Astrocyte (in vitro differentiated cells and primary cell): ENCODE measurements around the gene TUBG1. TPM values are rescaled to one million over a fixed set of nuclear protein-coding genes. Genes with fewer than 3 reads are reported as not detected.

Experiments
- DNase-seq: peaks from one replicate; pipeline ENCODE4 v3.0.0-alpha.2; 2010; ENCODE audit warnings: low read depth
- FAIRE-seq: peaks from 2 replicates; lab custom pipeline; 2011; peaks lifted over from hg19 to GRCh38; lab: Jason Lieb, UNC
- H2AFZ ChIP-seq: 2 replicates; pipeline ENCODE4 v1.6.0; 2012; ENCODE audit warnings: low read depth, low read length, inconsistent platforms
- H3K27ac ChIP-seq: 2 replicates; pipeline ENCODE4 v1.5.1; 2011; ENCODE audit warnings: low read depth, low read length, inconsistent platforms
- H3K27me3 ChIP-seq: 2 replicates; pipeline ENCODE4 v1.6.0; 2011; ENCODE audit warnings: low read length, inconsistent platforms; ENCODE audit not compliant: insufficient read depth
- H3K36me3 ChIP-seq: 2 replicates; pipeline ENCODE4 v1.5.1; 2011; ENCODE audit warnings: low read length, inconsistent platforms; ENCODE audit not compliant: insufficient read depth
- H3K4me1 ChIP-seq: 2 replicates; pipeline ENCODE4 v1.5.1; 2011; ENCODE audit warnings: low read length, inconsistent platforms; ENCODE audit not compliant: insufficient read depth
- H3K4me2 ChIP-seq: 2 replicates; pipeline ENCODE4 v1.6.0; 2012; ENCODE audit warnings: low read length, inconsistent platforms
- H3K4me3 ChIP-seq: 2 replicates; pipeline ENCODE4 v1.5.1; 2011; ENCODE audit warnings: low read depth, mild to moderate bottlenecking, low read length, inconsistent platforms; ENCODE audit not compliant: insufficient read depth
- H3K79me2 ChIP-seq: 2 replicates; pipeline ENCODE4 v1.6.0; 2012; ENCODE audit warnings: mild to moderate bottlenecking, low read length, inconsistent platforms; ENCODE audit not compliant: insufficient read depth
- H3K9ac ChIP-seq: 2 replicates; pipeline ENCODE4 v1.6.0; 2012; ENCODE audit warnings: mild to moderate bottlenecking, low read length, inconsistent platforms
- H3K9me3 ChIP-seq: 2 replicates; pipeline ENCODE4 v1.5.1; 2012; ENCODE audit warnings: low read depth, mild to moderate bottlenecking, low read length, inconsistent platforms; ENCODE audit not compliant: insufficient read depth
- H4K20me1 ChIP-seq: 2 replicates; pipeline ENCODE4 v1.6.0; 2012; ENCODE audit warnings: low read length, inconsistent platforms; ENCODE audit not compliant: insufficient read depth
- H3K27ac Mint-ChIP-seq: one replicate; pipeline ENCODE4 v1.8.0; 2021; ENCODE audit warnings: mild to moderate bottlenecking, mixed read lengths; ENCODE audit not compliant: unreplicated experiment
- H3K27me3 Mint-ChIP-seq: one replicate; pipeline ENCODE4 v1.8.0; 2021; ENCODE audit warnings: low read depth, mixed read lengths; ENCODE audit not compliant: unreplicated experiment
- H3K36me3 Mint-ChIP-seq: one replicate; pipeline ENCODE4 v1.8.0; 2021; ENCODE audit warnings: low read depth, mixed read lengths; ENCODE audit not compliant: unreplicated experiment
- H3K4me1 Mint-ChIP-seq: one replicate; pipeline ENCODE4 v1.8.0; 2021; ENCODE audit warnings: low read depth, mixed read lengths; ENCODE audit not compliant: unreplicated experiment
- H3K4me3 Mint-ChIP-seq: one replicate; pipeline ENCODE4 v1.8.0; 2021; ENCODE audit warnings: mild to moderate bottlenecking, moderate library complexity, mixed read lengths; ENCODE audit not compliant: unreplicated experiment
- H3K9me3 Mint-ChIP-seq: one replicate; pipeline ENCODE4 v1.8.0; 2021; ENCODE audit warnings: mild to moderate bottlenecking, mixed read lengths; ENCODE audit not compliant: unreplicated experiment
- CTCF ChIP-seq: IDR thresholded peaks from 2 replicates; pipeline ENCODE4 v1.5.1; 2011; ENCODE audit warnings: low read depth, mild to moderate bottlenecking, inconsistent platforms, low read length, moderate library complexity; ENCODE audit not compliant: insufficient read depth
- EZH2 ChIP-seq: IDR thresholded peaks from 2 replicates; pipeline ENCODE4 v1.6.1; 2012; ENCODE audit warnings: mild to moderate bottlenecking, low read length, inconsistent platforms; ENCODE audit not compliant: insufficient read depth
- total RNA-seq: library from RNA; stranded (reverse); gene quantifications from 2 replicates; pipeline ENCODE4 v1.2.1, GENCODE V29; 2021

Gene TUBG1
- total RNA-seq, 1 donor from 2014 or later: 47.2 TPM

GRCh38 chr17:42571435-42572225 lies 37.9 kb upstream of the TUBG1 start:
- FAIRE-seq: no peak

DNA sequence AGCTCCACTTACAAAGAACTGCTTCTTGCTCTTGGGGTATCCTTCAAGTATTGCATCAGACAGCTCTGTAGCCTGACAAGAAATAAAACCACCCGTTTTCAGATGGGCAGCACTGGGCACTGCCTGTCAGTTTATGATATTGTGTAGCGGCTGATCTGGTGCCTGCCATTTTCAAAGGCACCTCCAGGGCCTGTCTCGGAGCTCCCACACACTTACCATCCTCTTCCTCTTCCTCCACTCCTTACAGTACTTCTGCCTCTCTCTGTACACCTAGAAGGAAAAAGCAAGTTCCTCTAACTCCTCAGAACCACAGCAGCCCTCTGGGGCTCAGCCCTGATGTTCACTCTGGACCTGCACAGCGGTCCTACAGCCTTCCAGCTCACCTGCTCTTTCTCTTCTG lies 36.4 kb upstream of the TUBG1 start:
- H3K79me2 ChIP-seq: peaks cover 75% of the 10 kb centered on the region
- no peaks in the 10 kb centered on the region for H3K27me3 ChIP-seq
- H3K4me3 ChIP-seq: no peak overlapping the region
- no peak overlapping the region for H3K27ac Mint-ChIP-seq
- H3K27me3 Mint-ChIP-seq: no peaks in the 10 kb centered on the region
- no peak overlapping the region for H3K4me3 Mint-ChIP-seq
- peaks cover 25% of the 10 kb centered on the region for H3K36me3 Mint-ChIP-seq
- H3K27ac ChIP-seq: no peak overlapping the region
- peaks cover 26% of the 10 kb centered on the region for H3K4me1 ChIP-seq
- no peak overlapping the region for H3K9ac ChIP-seq
- TF ChIP-seq CTCF: no peak
- no peak for TF ChIP-seq EZH2
- peaks cover 48% of the 10 kb centered on the region for H4K20me1 ChIP-seq
- H3K4me1 Mint-ChIP-seq: peaks cover 7% of the 10 kb centered on the region
- DNase-seq (no peak), FAIRE-seq (no peak)
- peaks cover 45% of the 10 kb centered on the region for H3K36me3 ChIP-seq
- no peaks in the 10 kb centered on the region for H3K9me3 Mint-ChIP-seq
- no peaks in the 10 kb centered on the region for H3K9me3 ChIP-seq
- no peak overlapping the region for H2AFZ ChIP-seq
- no peak overlapping the region for H3K4me2 ChIP-seq

More at GRCh38 chr17:42571435-42572225, 37.9 kb upstream of the TUBG1 start:
- Histone ChIP-seq H3K4me3 (no peak overlapping the region), H3K36me3 (peaks cover 45% of the 10 kb centered on the region), H3K9ac (no peak overlapping the region), H3K9me3 (no peaks in the 10 kb centered on the region), H2AFZ (no peak overlapping the region), H3K27me3 (no peaks in the 10 kb centered on the region), H3K27ac (no peak overlapping the region), H4K20me1 (peaks cover 48% of the 10 kb centered on the region), H3K79me2 (peaks cover 80% of the 10 kb centered on the region), H3K4me1 (peaks cover 26% of the 10 kb centered on the region), H3K4me2 (no peak overlapping the region)
- H3K27ac Mint-ChIP-seq: no peak overlapping the region
- H3K36me3 Mint-ChIP-seq: peaks cover 26% of the 10 kb centered on the region
- no peaks in the 10 kb centered on the region for H3K27me3 Mint-ChIP-seq
- H3K4me1 Mint-ChIP-seq: peaks cover 10% of the 10 kb centered on the region
- no peaks in the 10 kb centered on the region for H3K9me3 Mint-ChIP-seq
- no peak for TF ChIP-seq EZH2
- TF ChIP-seq CTCF: no peak
- DNase-seq: no peak
- peak overlapping the region; percentile 62 for H3K4me3 Mint-ChIP-seq

- H3K79me2 ChIP-seq: peaks cover 64% of the 10 kb centered on the region
Measured at GRCh38 chr17:42574463-42574862, 35.0 kb upstream of the TUBG1 start.

More at GRCh38 chr17:42574463-42574862, 35.0 kb upstream of the TUBG1 start:
- H3K36me3 Mint-ChIP-seq: peaks cover 19% of the 10 kb centered on the region
- no peak overlapping the region for H3K4me2 ChIP-seq
- H3K27ac ChIP-seq: no peak overlapping the region
- peaks cover 39% of the 10 kb centered on the region for H4K20me1 ChIP-seq
- H3K4me3 ChIP-seq: no peak overlapping the region
- no peak for FAIRE-seq
- no peak for TF ChIP-seq EZH2
- no peak for TF ChIP-seq CTCF
- no peak for DNase-seq
- H3K27me3 ChIP-seq: no peaks in the 10 kb centered on the region
- no peak overlapping the region for H2AFZ ChIP-seq
- no peak overlapping the region for H3K4me3 Mint-ChIP-seq
- peaks cover 38% of the 10 kb centered on the region for H3K36me3 ChIP-seq
- H3K9ac ChIP-seq: no peak overlapping the region
- H3K27ac Mint-ChIP-seq: no peak overlapping the region
- H3K9me3 ChIP-seq: no peaks in the 10 kb centered on the region
- H3K4me1 Mint-ChIP-seq: peaks cover 7% of the 10 kb centered on the region
- H3K27me3 Mint-ChIP-seq: no peaks in the 10 kb centered on the region
- H3K4me1 ChIP-seq: peaks cover 17% of the 10 kb centered on the region
- no peaks in the 10 kb centered on the region for H3K9me3 Mint-ChIP-seq
